HL-60 (cell line): ENCODE results near the gene ANO3.
"Not testable (repeated sequence)": the region's sequence is repeated elsewhere in the genome, so short reads cannot be mapped to it uniquely, and the experiment has no call there.

Source experiments
- DNase-seq, 2 experiments: peaks; one replicate each; pipeline ENCODE4 v3.0.0-alpha.2; 2010 to 2020; ENCODE audit warnings: low read depth in 1 of 2, low spot score in 1 of 2
- H3K27ac ChIP-seq: fragments of 250-450 bp; sonication (Bioruptor Pico); replicated peaks from 2 replicates; pipeline ENCODE4 v1.5.1; 2020; ENCODE audit warnings: mild to moderate bottlenecking, moderate library complexity
- H3K27me3 ChIP-seq: fragments of 250-450 bp; sonication (Bioruptor Pico); 2 replicates; pipeline ENCODE4 v1.5.1; 2021; ENCODE audit warnings: mild to moderate bottlenecking, moderate library complexity; ENCODE audit not compliant: insufficient read depth, poor library complexity, severe bottlenecking
- H3K4me3 ChIP-seq: replicated peaks from 2 replicates; pipeline ENCODE4 v1.5.1; 2011; ENCODE audit warnings: mild to moderate bottlenecking, control low read depth, low read length; ENCODE audit not compliant: insufficient read depth
- CTCF ChIP-seq: IDR thresholded peaks from one replicate; pipeline ENCODE4 v1.5.1; 2011; ENCODE audit warnings: low read length, control low read depth, inconsistent platforms; ENCODE audit not compliant: insufficient read depth
- GABPA ChIP-seq: IDR thresholded peaks from 2 replicates; pipeline ENCODE4 v1.6.1; 2012; ENCODE audit warnings: low read depth
- POLR2AphosphoS5 ChIP-seq: IDR thresholded peaks from 2 replicates; pipeline ENCODE4 v1.6.1; 2012; ENCODE audit warnings: low read depth
- REST ChIP-seq: IDR thresholded peaks from 2 replicates; pipeline ENCODE4 v1.6.1; 2012; ENCODE audit warnings: low read depth; ENCODE audit not compliant: insufficient replicate concordance
- SPI1 ChIP-seq: IDR thresholded peaks from 2 replicates; pipeline ENCODE4 v1.6.1; 2012; ENCODE audit warnings: low read depth, mild to moderate bottlenecking, borderline replicate concordance

ANO3 gene

GRCh38 chr11:26626346-26626745 is 294.4 kb downstream of the ANO3 start:
- TF ChIP-seq SPI1 (no peak), GABPA (no peak), REST (no peak), CTCF (no peak), POLR2AphosphoS5 (no peak)

GRCh38 chr11:26632691-26633159 is 300.8 kb downstream of the ANO3 start:
- Histone ChIP-seq H3K27me3 (no peaks in the 10 kb centered on the region), H3K27ac (no peak overlapping the region), H3K4me3 (no peak overlapping the region)
- TF ChIP-seq POLR2AphosphoS5 (no peak), GABPA (no peak), REST (no peak), SPI1 (no peak), CTCF (no peak)
- no peak for DNase-seq

More at GRCh38 chr11:26626346-26626745, 294.4 kb downstream of the ANO3 start:
- Histone ChIP-seq H3K27me3 (no peaks in the 10 kb centered on the region), H3K4me3 (no peak overlapping the region), H3K27ac (no peak overlapping the region)
- DNase-seq: no peak

GRCh38 chr11:26643314-26643713 is 311.4 kb downstream of the ANO3 start:
- DNase-seq, H3K27me3 ChIP-seq, H3K4me3 ChIP-seq, H3K27ac ChIP-seq: not testable (repeated sequence)

- DNase-seq: peak; percentile 22 to 61
- no peak for TF ChIP-seq POLR2AphosphoS5
- peak; percentile 52 for TF ChIP-seq CTCF
- TF ChIP-seq GABPA: no peak
- no peaks in the 10 kb centered on the region for H3K27me3 ChIP-seq
- no peak overlapping the region for H3K4me3 ChIP-seq
- H3K27ac ChIP-seq: no peak overlapping the region
Observed at GRCh38 chr11:26649884-26650283, 318.0 kb downstream of the ANO3 start.
